Fibroblast of the conjunctiva (primary cell): ENCODE results near the gene ENPP3.

Experiments used
- DNase-seq: peaks from one replicate; pipeline ENCODE4 v3.0.0-alpha.2; 2010; ENCODE audit warnings: low read depth

The ENPP3 gene

DNA sequence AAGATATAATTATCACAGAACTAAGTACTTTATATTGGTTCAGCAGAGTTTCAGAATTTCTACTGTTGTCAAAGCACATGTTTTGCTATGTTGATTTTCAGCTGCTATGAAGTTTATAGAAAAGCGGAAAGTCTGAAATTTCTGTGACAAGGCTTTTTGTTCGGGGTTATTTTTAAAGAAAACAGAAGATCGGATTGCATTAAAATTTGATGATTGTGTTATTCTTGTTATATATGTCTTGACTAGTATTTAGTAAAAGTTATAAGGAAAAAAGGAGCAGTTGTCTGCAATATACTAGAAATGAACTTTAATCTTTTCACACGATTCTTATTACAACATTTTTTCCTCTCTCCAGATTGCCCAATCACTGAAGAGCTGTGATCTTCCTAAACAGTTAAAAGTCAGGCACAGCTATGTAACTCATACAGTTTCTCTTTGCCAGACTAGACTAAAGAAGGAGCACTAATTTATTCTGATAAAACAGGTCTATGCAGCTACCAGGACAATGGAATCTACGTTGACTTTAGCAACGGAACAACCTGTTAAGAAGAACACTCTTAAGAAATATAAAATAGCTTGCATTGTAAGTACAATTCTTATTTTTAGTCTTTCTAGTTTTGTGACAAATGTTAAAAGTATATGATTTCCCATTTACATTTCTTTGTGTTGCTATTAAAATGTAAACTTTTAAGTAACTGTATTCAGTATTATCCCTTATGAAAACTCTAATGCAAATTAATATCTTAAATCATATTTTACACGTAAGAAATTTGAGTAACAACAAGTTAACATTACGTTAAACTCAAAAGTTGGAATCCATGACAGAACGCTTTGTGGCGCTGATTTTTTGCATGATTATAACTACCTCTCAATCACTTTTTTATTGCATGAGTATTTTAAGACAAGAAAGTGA lies at the start of gene ENPP3:
Gene ENPP3, plus strand, starts transcription at position 423 of the 913 bp plus-strand sequence. Its CDS starts 83 bp downstream, at position 506.
- DNase-seq, result no peak

GRCh38 chr6:131587909-131588308 lies 49.2 kb upstream of the ENPP3 start:
- DNase-seq, result no peak

DNA sequence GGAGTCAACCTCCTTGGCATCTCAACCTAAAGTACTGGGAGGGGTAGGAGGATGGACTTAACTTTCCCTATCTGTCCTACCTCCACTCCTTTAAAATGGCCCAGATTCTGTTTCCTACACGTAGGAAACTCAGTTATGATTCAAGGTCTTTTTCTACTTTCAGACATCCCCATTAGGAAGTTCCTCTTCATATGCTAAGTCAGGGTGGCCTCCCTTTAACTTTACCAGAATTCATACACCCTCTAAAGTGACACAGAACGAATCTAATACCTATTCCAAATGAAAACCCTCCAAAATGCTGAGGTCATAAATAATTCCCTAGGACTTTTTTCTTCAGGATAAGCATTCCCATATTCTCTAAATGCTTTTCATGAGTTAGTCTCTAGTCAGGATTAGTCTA lies 48.5 kb upstream of the ENPP3 start:
- DNase-seq, result no peak

DNA sequence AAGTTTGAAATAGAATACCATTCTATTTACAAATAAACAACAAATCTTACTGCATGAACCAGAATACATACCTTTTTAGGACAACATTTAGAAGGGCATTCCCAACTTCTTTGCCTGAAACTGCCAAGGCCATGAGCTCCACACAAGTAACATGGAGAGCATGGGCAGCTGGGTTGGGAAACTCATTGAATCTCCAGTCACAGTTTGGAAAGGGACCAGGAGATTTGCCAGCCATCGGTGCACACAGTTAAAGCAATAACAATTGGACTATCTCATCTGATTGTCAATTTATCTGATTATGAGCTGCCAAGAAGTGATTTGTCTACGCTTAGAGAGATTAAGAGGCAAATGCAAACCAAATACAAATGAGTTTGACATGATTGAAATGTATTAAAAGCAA lies 44.2 kb upstream of the ENPP3 start:
- DNase-seq, result no peak

GRCh38 chr6:131594074-131594473 lies 43.0 kb upstream of the ENPP3 start:
- no peak for DNase-seq

GRCh38 chr6:131597446-131597845 lies 39.7 kb upstream of the ENPP3 start:
- DNase-seq, result no peak

DNA sequence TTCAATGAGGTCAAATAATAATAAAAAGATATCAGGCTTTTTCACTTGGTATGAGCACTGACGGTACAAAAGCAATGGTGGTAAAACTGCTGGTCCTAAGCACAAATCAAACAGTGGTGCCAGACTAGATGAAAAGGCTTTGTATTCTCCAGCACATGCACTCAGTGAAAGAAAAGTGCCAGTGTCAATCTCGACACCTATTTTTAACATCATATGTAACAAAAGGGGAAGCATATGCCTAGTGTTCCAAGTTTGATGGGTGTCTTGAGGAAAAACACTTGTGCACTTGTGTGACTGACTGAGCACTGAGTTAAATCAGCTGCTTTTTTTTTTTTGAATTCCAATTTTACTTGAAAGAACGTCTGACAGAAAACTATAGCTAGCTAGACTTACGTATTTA lies 36.4 kb upstream of the ENPP3 start:
- DNase-seq, result no peak

- DNase-seq, result peak; percentile 62
Observed at GRCh38 chr6:131602781-131603312, 34.3 kb upstream of the ENPP3 start.

GRCh38 chr6:131613296-131613925 lies 23.7 kb upstream of the ENPP3 start:
- no peak for DNase-seq

- DNase-seq, result no peak
Observed at GRCh38 chr6:131615275-131615674, 21.8 kb upstream of the ENPP3 start.

DNA sequence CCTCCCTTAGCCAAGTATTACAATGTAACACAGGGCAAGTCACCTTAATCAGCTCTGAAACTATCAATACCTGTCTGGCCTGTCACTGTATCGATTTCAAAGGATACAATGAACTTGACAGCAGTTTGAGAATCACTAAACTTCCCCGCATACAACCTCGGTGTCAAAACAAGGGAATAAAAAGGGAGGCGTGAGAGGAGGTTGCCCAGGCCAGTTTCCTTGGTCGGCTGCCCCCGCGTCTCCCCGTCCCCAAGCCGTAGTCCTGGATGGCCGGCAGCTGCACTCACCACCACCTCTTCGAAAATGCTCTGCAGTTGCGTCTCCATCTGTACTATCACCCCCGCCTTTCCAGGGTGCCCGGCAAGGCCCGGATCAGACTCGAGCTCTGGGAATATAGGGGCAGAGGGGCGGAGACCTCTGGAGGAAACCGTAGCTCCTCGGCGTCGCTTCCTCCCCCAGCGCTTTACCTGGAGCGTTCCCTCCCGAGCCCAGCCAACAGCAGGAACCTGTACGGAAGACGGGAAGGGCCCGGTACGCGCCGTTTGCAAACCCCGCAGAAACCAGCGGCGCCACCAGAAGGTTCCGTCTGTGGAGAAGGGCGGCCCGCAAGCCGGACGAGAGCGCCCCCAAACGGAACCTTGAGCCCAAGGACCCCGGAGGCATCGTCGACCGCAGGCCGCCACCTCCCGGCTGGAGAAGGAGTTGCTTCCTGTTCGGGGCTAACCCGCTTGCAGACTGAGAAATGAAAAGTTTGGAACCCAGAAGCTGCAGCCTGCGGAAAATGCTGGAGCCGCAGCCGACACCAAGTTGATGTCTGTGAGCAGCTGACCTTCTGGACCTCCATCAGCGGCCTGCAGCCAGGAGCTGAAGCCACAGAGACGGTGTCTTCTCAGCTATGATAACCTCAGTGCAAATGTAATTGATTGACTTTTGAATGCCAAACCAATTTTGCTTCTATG lies 9.1 kb upstream of the ENPP3 start, which contains the start of gene MED23:
Gene MED23, minus strand, starts transcription at position 519 of the 959 bp plus-strand sequence. Its CDS starts 193 bp downstream, at position 326.
- DNase-seq, result peak; percentile 88

GRCh38 chr6:131628726-131629125 lies 8.4 kb upstream of the ENPP3 start:
- no peak for DNase-seq

DNA sequence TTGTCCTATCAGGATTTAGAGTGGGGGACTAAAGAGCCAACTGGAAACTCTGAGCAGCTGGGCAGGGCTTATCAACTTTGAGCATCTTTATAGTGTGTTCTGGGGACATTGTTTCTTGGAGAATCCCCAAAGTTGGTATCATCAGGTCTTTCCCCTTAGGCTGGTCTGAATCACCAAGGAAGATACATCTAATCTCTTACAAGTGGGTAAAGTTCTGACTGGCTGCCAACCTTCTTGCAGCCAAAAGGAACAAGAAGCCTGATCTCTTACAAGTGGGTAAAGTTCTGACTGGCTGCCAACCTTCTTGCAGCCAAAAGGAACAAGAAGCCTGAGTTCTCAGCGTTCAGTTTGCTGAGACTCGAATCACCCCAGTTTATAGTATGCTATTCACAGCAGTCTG lies 7.5 kb upstream of the ENPP3 start:
- DNase-seq, result peak; percentile 4

GRCh38 chr6:131631625-131632289 lies 5.3 kb upstream of the ENPP3 start:
- no peak for DNase-seq

DNA sequence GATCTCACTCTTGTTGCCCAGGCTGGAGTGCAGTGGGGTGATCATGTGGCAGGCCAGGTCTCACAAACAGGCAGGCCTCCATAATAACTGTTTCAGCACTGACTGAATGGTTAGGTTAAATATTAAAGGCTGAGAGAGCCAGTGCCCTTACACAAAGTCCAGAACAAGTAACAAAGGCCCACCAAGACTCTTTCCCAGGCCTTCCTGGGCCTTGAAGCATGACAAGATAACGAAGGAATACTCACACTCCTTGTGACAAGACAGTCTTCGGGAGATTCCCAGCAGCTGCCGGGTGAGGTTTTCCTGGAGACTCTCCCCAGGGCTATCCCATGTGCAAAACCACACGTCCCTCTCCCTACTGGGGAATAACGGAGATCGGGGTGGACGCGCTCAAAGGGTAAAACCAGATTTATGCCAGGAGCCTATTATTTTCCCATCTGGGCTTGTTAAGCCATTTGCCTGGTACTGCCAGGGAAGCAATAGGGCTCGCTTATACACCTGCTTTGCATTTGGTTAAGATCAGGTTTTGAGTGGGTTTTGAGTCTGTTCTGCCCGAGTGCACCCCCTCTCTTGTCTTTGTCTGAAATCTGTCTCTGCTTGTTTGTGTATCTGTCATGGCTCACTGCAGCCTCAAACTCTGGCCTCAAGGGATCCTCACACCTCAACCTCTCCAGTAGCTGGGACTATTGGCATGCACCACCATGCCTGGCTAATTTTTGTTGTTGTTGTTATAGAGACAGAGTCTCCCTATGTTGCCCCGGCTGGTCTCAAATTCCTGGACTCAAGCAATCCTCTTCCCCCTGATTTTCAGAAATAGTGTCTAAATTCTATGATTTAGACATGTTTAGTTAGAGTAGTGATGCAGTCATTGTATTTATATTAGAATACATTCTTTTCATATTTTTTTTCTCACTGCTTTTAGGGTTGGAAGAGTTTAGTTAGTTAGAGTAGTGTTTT lies 1.4 kb upstream of the ENPP3 start:
- no peak for DNase-seq

DNA sequence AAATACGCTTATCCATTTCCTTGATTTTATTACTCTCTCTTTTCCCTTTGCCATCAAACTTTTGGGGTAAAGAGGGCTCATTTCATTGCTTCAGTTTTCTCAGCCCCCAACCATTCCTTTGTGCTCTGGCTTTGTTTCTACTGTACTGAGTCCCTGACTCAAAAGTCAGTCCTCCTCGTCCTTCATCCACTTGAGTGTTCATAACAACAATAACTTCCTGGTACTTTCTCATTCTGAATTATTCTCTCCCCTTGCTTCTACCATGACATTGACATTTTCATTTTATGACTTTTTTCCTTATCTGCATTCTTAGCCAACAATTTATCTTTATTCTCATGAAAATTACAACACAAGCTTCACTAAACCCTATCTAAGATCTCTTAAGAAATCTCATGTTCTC lies 911 bp downstream of the ENPP3 start:
- DNase-seq, result no peak

GRCh38 chr6:131640100-131640499 lies 3.0 kb downstream of the ENPP3 start:
- DNase-seq, result no peak

DNA sequence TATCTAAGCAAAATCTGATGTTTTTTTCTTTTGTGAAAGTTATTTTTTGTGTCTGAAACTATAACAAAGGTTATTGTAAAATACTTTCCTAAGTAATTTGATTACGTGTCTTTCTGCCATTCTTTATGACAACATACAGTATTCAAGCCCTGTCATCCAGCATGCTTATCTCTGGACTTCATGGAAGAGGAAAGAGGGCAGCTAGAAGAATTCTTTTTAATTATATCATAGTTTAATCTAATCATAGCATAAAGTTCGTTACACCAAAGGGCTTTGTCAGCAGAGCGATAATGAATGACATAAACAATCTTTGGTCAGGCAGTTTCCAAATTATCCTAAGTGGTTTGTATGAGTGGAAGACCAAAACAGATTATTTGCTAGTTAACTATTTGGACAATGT lies 3.5 kb downstream of the ENPP3 start:
- DNase-seq, result no peak

GRCh38 chr6:131641554-131641953 lies 4.5 kb downstream of the ENPP3 start:
- no peak for DNase-seq

DNA sequence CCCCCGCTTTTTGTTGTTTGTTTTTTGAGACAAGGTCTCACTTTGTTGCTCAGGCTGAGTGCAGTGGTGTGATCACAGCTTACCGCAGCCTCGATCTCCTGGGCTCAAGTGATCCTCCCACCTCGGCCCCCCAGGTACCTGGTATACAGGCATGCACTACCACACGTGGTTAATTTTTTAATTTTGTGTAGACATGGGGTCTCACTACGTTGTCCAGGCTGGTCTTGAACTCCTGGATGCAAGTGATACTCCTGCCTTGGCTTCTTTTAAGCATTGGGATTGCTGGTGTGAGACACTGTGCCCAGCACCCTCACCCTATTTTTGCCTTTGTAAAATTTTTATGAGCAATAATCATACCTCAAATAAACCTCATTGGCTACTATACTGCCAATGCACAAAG lies 5.5 kb downstream of the ENPP3 start:
- DNase-seq, result no peak
